GM12878 (cell line): Measurements from ENCODE around the gene SMAP1. TPM values are rescaled to one million over a fixed set of nuclear protein-coding genes. Genes with fewer than 3 reads are reported as not detected.

Source experiments
- ATAC-seq: fragments of 200-7000 bp; cut with Tn5 transposase; 3 replicates; pipeline ENCODE4 v1.9.1; 2020; ENCODE audit warnings: mild to moderate bottlenecking, moderate library complexity
- BruUV-seq: library from RNA; stranded (reverse); fragments of 400-500 nt; replicated peaks from 2 replicates; lab custom pipeline; 2021; lab: Mats Ljungman, UMichigan
- CTCF ChIA-PET: fragments of 300-600 bp; sonication (Branson Sonifier 250); formaldehyde crosslinking; extraction: SDS; loops from one replicate; lab custom pipeline; 2021; ENCODE audit warnings: inconsistent platforms; lab: Yijun Ruan, JAX
- POLR2A ChIA-PET: fragments of 350-600 bp; formaldehyde crosslinking; extraction: SDS; loops from one replicate; lab custom pipeline; 2021; ENCODE audit warnings: inconsistent platforms; lab: Charles Lee
- RAD21 ChIA-PET: fragments of 300-600 bp; sonication (Branson Sonifier 250); formaldehyde crosslinking; loops from one replicate; lab custom pipeline; 2023; ENCODE audit warnings: antibody characterized with exemption; ENCODE audit not compliant: unreplicated experiment; lab: Charles Lee
- SMC1A ChIA-PET: fragments of 300-600 bp; sonication (Branson Sonifier 250); formaldehyde crosslinking; loops from one replicate; lab custom pipeline; 2023; ENCODE audit not compliant: unreplicated experiment, uncharacterized antibody; lab: Charles Lee
- DNase-seq: peaks from one replicate; pipeline ENCODE4 v3.0.0-alpha.2; 2011; ENCODE audit warnings: low read depth, low spot score
- FAIRE-seq: peaks from 3 replicates; lab custom pipeline; 2011; peaks lifted over from hg19 to GRCh38; lab: Jason Lieb, UNC
- H2AFZ ChIP-seq: 2 replicates; pipeline ENCODE4 v1.6.0; 2011; ENCODE audit warnings: low read depth, low read length, control low read depth; ENCODE audit not compliant: control insufficient read depth
- H3K27ac ChIP-seq: 2 replicates; pipeline ENCODE4 v1.5.1; 2011; ENCODE audit warnings: control low read depth; ENCODE audit not compliant: control insufficient read depth, insufficient read depth
- H3K27me3 ChIP-seq, 2 experiments: replicated peaks in 1 of 2; 2 replicates each; pipeline versions ENCODE4 v1.6.0 to v1.6.1; 2011; ENCODE audit warnings: low read length in 1 of 2; ENCODE audit not compliant: control insufficient read depth in 2 of 2, insufficient read depth in 2 of 2
- H3K36me3 ChIP-seq, 2 experiments: 2 replicates each; pipeline ENCODE4 v1.5.1; 2011; ENCODE audit warnings: low read length in 1 of 2; ENCODE audit not compliant: control insufficient read depth in 2 of 2, insufficient read depth in 2 of 2
- H3K4me1 ChIP-seq: 2 replicates; pipeline ENCODE4 v1.6.1; 2011; ENCODE audit warnings: mild to moderate bottlenecking, low read length, moderate library complexity, mixed read lengths; ENCODE audit not compliant: control insufficient read depth, insufficient read depth
- H3K4me2 ChIP-seq: 2 replicates; pipeline ENCODE4 v1.6.0; 2011; ENCODE audit warnings: control low read depth; ENCODE audit not compliant: control insufficient read depth, insufficient read depth
- H3K4me3 ChIP-seq: fragments of 200-600 bp; sonication (generic); 2 replicates; pipeline ENCODE4 v1.5.1; 2016
- H3K79me2 ChIP-seq: 2 replicates; pipeline ENCODE4 v1.6.0; 2011; ENCODE audit warnings: low read length; ENCODE audit not compliant: control insufficient read depth, insufficient read depth
- H3K9ac ChIP-seq: 2 replicates; pipeline ENCODE4 v1.8.0; 2011; ENCODE audit warnings: low read length, control low read depth, mixed read lengths; ENCODE audit not compliant: control insufficient read depth, insufficient read depth
- H3K9me3 ChIP-seq: replicated peaks from 3 replicates; pipeline ENCODE4 v1.5.1; 2011; ENCODE audit warnings: mild to moderate bottlenecking, low read length; ENCODE audit not compliant: control insufficient read depth, insufficient read depth
- H4K20me1 ChIP-seq: 2 replicates; pipeline ENCODE4 v1.6.0; 2011; ENCODE audit not compliant: control insufficient read depth, insufficient read depth
- BHLHE40 ChIP-seq, 2 experiments: fragments of 450-650 bp in 1 of 2; IDR thresholded peaks; 2 replicates each; pipeline ENCODE4 v1.6.1; 2011 to 2017; ENCODE audit warnings: low read depth in 2 of 2, borderline replicate concordance in 1 of 2, improper control_type of control experiment in 1 of 2, low read length in 1 of 2, mild to moderate bottlenecking in 1 of 2
- CHD1 ChIP-seq: IDR thresholded peaks from 2 replicates; pipeline ENCODE4 v1.6.1; 2012; ENCODE audit warnings: low read depth, low read length, improper control_type of control experiment
- IKZF1 ChIP-seq: fragments of 450-650 bp; conservative IDR thresholded peaks from 2 replicates; pipeline ENCODE4 v1.6.1; 2017; ENCODE audit warnings: antibody characterized with exemption, mild to moderate bottlenecking
- IRF4 ChIP-seq: IDR thresholded peaks from 2 replicates; pipeline ENCODE4 v1.6.1; 2011; ENCODE audit warnings: low read depth, low read length
- NFYB ChIP-seq: IDR thresholded peaks from 2 replicates; pipeline ENCODE4 v1.6.1; 2011; ENCODE audit warnings: low read depth, mild to moderate bottlenecking, low read length, improper control_type of control experiment, moderate library complexity; ENCODE audit not compliant: insufficient read depth
- PBX3 ChIP-seq: IDR thresholded peaks from 2 replicates; pipeline ENCODE4 v1.6.1; 2011; ENCODE audit warnings: mild to moderate bottlenecking, low read depth, low read length, moderate library complexity; ENCODE audit not compliant: insufficient replicate concordance
- PKNOX1 ChIP-seq: fragments of 450-650 bp; IDR thresholded peaks from 2 replicates; pipeline ENCODE4 v1.6.1; 2016; ENCODE audit warnings: mild to moderate bottlenecking
- PRDM15 ChIP-seq: fragments of 450-650 bp; formaldehyde crosslinking; IDR thresholded peaks from 2 replicates; pipeline ENCODE4 v1.4.0; 2020; ENCODE audit warnings: mild to moderate bottlenecking, moderate library complexity
- SPI1 ChIP-seq: IDR thresholded peaks from 2 replicates; pipeline ENCODE4 v1.6.1; 2011; ENCODE audit warnings: low read depth, mild to moderate bottlenecking, low read length, moderate library complexity, borderline replicate concordance; ENCODE audit not compliant: insufficient read depth
- STAT1 ChIP-seq: fragments of 450-650 bp; conservative IDR thresholded peaks from 2 replicates; pipeline ENCODE4 v1.6.1; 2014; ENCODE audit warnings: antibody characterized with exemption, mild to moderate bottlenecking
- SUPT20H ChIP-seq: IDR thresholded peaks from 2 replicates; pipeline ENCODE4 v1.6.1; 2011; ENCODE audit warnings: low read depth, mild to moderate bottlenecking, low read length, moderate library complexity, borderline replicate concordance; ENCODE audit not compliant: control insufficient read depth
- ZNF207 ChIP-seq: fragments of 450-650 bp; IDR thresholded peaks from 2 replicates; pipeline ENCODE4 v1.6.1; 2014; ENCODE audit warnings: antibody characterized with exemption, mild to moderate bottlenecking, borderline replicate concordance
- WGBS: methylation state at CpG from one replicate; pipeline ENCODE4 v1.1.6; 2016; ENCODE audit warnings: low lambda C conversion rate; ENCODE audit not compliant: insufficient replicate concordance, insufficient coverage; ENCODE audit errors: missing lambda C conversion rate; 5-methylcytosine and 5-hydroxymethylcytosine counted together
- in situ Hi-C: fragments of 300-500 bp; cut with MboI; formaldehyde crosslinking; loops from 9 replicates; pipeline ENCODE4 v1.14.3; 2018; ENCODE audit warnings: mixed read lengths
- intact Hi-C: fragments of 100-400 bp; cut with micrococcal nuclease; formaldehyde crosslinking; loops from one replicate; pipeline ENCODE4 v1.14.2; 2022; ENCODE audit not compliant: unreplicated experiment
- polyA plus RNA-seq, 11 experiments: library from polyadenylated mRNA; depleted of rRNA in 4 of 11; unstranded in 6 of 11; stranded (reverse) in 5 of 11; fragments of >200 nt; fragmentation: Nextera tagmentation in 4 of 11; fragmentation: Illumina TruSeq in 1 of 11; extraction: Ambion mirVana in 4 of 11; extraction: Trizol in 1 of 11; gene quantifications; 1 replicate in 1 of 11; 2 replicates in 10 of 11; pipeline versions ENCODE4 v1.2.1 to v1.2.3, GENCODE V29; 2011 to 2016; ENCODE audit warnings: inconsistent platforms in 2 of 11, missing spikeins in 2 of 11, low read depth in 1 of 11
- total RNA-seq, 4 experiments: library from RNA; depleted of rRNA in 3 of 4; stranded (reverse); fragments of >200 nt in 3 of 4; fragmentation: Illumina TruSeq in 1 of 4; extraction: Trizol in 1 of 4; gene quantifications; 2 replicates each; pipeline versions ENCODE4 v1.2.1 to v1.2.3, GENCODE V29; 2013 to 2021

The SMAP1 gene
- total and polyA plus RNA-seq, 10 of the 15 experiments (the other 5 are each of a cell fraction or from before 2014, with no cell fraction given): 13.7 to 33.9 (median 25.3) TPM

- Histone ChIP-seq H3K27ac (no peak overlapping the region), H3K4me2 (no peak overlapping the region), H3K9ac (no peak overlapping the region), H3K79me2 (peaks cover 12% of the 10 kb centered on the region), H3K27me3 (no peaks in the 10 kb centered on the region), H3K4me1 (no peaks in the 10 kb centered on the region; the same call in 1 of the 2 replicates), H4K20me1 (no peaks in the 10 kb centered on the region), H3K9me3 (no peaks in the 10 kb centered on the region), H3K36me3 (no peaks in the 10 kb centered on the region), H3K4me3 (no peak overlapping the region), H2AFZ (no peak overlapping the region)
- SMC1A ChIA-PET: interaction anchor here (0.7 to 2.2 kb wide), 4 partner anchors 9 to 185 kb away, joined by 3 to 5 read pairs (median 4); no protein-coding TSS in a partner anchor
- intact Hi-C loops: no loop called here
- BruUV-seq: no TSS peak
- ATAC-seq (no peak), DNase-seq (no peak), FAIRE-seq (no peak)
- in situ Hi-C loops: no loop called here
- RAD21 ChIA-PET: interaction anchor here (2.1 kb wide), 2 partner anchors 9 to 30 kb away, joined by 6 to 9 read pairs; no protein-coding TSS in a partner anchor
- TF ChIP-seq SUPT20H (no peak), BHLHE40 (IDR thresholded peaks at IDR 0.05; ENCODE audit: borderline replicate concordance in 1 of 2, low read depth in 2 of 2, low read length in 1 of 2) (no peak), NFYB (no peak), STAT1 (no peak), PKNOX1 (no peak), CHD1 (no peak), PRDM15 (CRISPR knock-in tag) (no peak), PBX3 (no peak), SPI1 (no peak), IKZF1 (no peak), ZNF207 (no peak), IRF4 (no peak)
- CTCF ChIA-PET: interaction anchor here (1.0 to 2.8 kb wide), 3 partner anchors 9 to 20 kb away, joined by 4 to 14 read pairs (median 8); partner anchors contain the start of gene SMAP1
- WGBS: 100% methylated on average over 3 of the region's 3 CpGs
- POLR2A ChIA-PET: no interaction called here
Measured at GRCh38 chr6:70676821-70677220, 9.1 kb downstream of the SMAP1 start.
